ENCODE measurements around the gene SPHK1. TPM values are rescaled to one million over a fixed set of nuclear protein-coding genes. Genes with fewer than 3 reads are reported as not detected.

SPHK1 gene
- total and polyA plus RNA-seq, 7 donors, result 5.4 to 9.7 (median 7.6) TPM

DNA sequence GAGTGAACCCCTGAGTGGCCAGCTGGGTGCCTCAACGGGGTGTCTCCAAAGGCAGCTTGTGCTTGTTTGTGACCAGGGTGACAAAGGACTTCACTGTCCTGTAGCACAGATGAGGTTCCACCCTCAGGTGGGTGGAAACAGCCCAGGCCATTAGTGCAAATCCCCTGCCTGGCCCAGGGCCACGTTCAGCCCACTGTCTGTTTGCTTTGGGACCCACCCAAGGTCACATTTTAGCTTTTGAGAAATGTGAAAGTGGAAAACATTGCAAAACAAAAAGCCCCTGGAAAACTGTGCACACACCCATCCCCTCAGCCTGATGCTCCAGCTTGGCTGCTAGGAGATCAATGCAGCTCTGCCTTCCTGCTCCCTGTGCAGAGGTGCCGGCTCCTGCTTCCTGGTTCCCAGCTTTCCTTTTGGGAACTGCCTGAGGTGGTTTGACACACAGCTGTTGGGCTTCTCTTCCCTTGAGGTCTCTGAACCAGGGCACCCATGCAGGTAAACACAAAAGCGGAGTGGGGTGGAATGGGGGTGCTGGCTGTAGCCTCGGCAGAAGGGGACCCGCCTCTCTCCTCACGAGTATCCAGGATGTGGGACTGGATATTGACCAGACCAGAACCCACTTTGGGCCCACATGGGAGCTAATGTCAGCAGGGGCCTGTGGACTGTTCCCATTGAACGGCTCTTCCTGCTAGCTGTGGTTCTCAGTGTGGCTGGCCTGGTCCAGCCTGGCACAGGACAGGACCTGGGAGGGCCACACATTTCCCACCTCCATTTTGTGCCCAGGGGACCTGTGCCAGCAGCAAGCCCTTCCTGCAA lies 7.9 kb upstream of the SPHK1 start:
- DNase-seq, result no peak
- 61 to 66% methylated on average over 8 of the region's 8 CpGs for WGBS, 2 donors
- Histone ChIP-seq H3K27me3 (peaks cover 0 to under 1% (median 0%) of the 10 kb centered on the region in 3 donors), H3K27ac (peak overlapping the region in 1 of 4 donors; percentile 17), H3K4me1 (no peaks in the 10 kb centered on the region), H3K4me3 (no peak overlapping the region), H3K9me3 (no peaks in the 10 kb centered on the region), H3K36me3 (no peaks in the 10 kb centered on the region)
- no peak for TF ChIP-seq POLR2A (IDR thresholded peaks at IDR 0.05)
- TF ChIP-seq, protein P1, sequence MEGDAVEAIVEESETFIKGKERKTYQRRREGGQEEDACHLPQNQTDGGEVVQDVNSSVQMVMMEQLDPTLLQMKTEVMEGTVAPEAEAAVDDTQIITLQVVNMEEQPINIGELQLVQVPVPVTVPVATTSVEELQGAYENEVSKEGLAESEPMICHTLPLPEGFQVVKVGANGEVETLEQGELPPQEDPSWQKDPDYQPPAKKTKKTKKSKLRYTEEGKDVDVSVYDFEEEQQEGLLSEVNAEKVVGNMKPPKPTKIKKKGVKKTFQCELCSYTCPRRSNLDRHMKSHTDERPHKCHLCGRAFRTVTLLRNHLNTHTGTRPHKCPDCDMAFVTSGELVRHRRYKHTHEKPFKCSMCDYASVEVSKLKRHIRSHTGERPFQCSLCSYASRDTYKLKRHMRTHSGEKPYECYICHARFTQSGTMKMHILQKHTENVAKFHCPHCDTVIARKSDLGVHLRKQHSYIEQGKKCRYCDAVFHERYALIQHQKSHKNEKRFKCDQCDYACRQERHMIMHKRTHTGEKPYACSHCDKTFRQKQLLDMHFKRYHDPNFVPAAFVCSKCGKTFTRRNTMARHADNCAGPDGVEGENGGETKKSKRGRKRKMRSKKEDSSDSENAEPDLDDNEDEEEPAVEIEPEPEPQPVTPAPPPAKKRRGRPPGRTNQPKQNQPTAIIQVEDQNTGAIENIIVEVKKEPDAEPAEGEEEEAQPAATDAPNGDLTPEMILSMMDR (IDR thresholded peaks at IDR 0.05), result no peak
- no peak for TF ChIP-seq POLR2AphosphoS5 (IDR thresholded peaks at IDR 0.05)
- no peak for TF ChIP-seq EP300 (IDR thresholded peaks at IDR 0.05)
- intact Hi-C loops (cut with DNase I), result no loop called here

GRCh38 chr17:76378548-76379274 lies 5.7 kb upstream of the SPHK1 start:
- Histone ChIP-seq H3K4me3 (no peak overlapping the region), H3K27me3 (peaks cover 4 to 22% (median 14%) of the 10 kb centered on the region in 3 donors), H3K4me1 (peaks cover 0 to 21% (median 16%) of the 10 kb centered on the region in 4 donors), H3K36me3 (no peaks in the 10 kb centered on the region), H3K27ac (no peak overlapping the region), H3K9me3 (no peaks in the 10 kb centered on the region)
- no peak for DNase-seq
- TF ChIP-seq, protein P1 (IDR thresholded peaks at IDR 0.05), result no peak
- no peak for TF ChIP-seq POLR2A (IDR thresholded peaks at IDR 0.05)
- TF ChIP-seq POLR2AphosphoS5 (IDR thresholded peaks at IDR 0.05), result no peak
- no peak for TF ChIP-seq EP300 (IDR thresholded peaks at IDR 0.05)
- 80 to 88% methylated on average over 5 of the region's 5 CpGs for WGBS, 2 donors
- intact Hi-C loops (cut with DNase I), result no loop called here

DNA sequence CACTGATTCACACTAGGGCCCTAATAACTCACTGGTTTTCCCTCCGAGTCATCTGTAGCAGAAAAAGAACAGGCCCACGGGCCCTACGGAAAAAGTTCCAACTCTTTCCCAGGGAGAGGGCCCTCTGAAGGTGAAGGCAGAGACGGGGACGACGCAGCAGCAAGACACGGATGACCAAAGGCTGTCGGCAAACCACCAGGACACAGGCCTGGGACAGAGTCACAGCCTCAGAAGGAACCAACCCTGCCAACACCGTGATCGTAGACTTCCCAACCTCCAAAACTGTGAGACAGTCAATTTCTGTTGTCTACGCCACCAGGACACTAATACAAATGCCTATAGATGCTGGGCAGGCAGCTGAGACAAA lies 5.2 kb upstream of the SPHK1 start:
- no peak overlapping the region for H3K4me3 ChIP-seq
- no peak for DNase-seq
- H3K27me3 ChIP-seq, result peaks cover 4 to 23% (median 14%) of the 10 kb centered on the region in 3 donors
- 95% methylated on average over 11 of the region's 11 CpGs for WGBS, 2 donors
- H3K9me3 ChIP-seq, result no peaks in the 10 kb centered on the region
- H3K27ac ChIP-seq, result no peak overlapping the region
- intact Hi-C loops (cut with DNase I), result no loop called here
- TF ChIP-seq POLR2AphosphoS5 (IDR thresholded peaks at IDR 0.05), result no peak
- no peak for TF ChIP-seq POLR2A (IDR thresholded peaks at IDR 0.05)
- TF ChIP-seq EP300 (IDR thresholded peaks at IDR 0.05), result no peak
- TF ChIP-seq, protein P1 (IDR thresholded peaks at IDR 0.05), result no peak
- H3K4me1 ChIP-seq, result peaks cover 0 to 25% (median 21%) of the 10 kb centered on the region in 4 donors
- no peaks in the 10 kb centered on the region for H3K36me3 ChIP-seq

GRCh38 chr17:76379646-76380376 lies 4.6 kb upstream of the SPHK1 start:
- no peaks in the 10 kb centered on the region for H3K36me3 ChIP-seq
- H3K27ac ChIP-seq, result no peak overlapping the region
- no peaks in the 10 kb centered on the region for H3K9me3 ChIP-seq
- no peak for DNase-seq
- peaks cover 0 to 29% (median 24%) of the 10 kb centered on the region in 4 donors for H3K4me1 ChIP-seq
- peaks cover 4 to 23% (median 14%) of the 10 kb centered on the region in 3 donors for H3K27me3 ChIP-seq
- no peak for TF ChIP-seq POLR2A (IDR thresholded peaks at IDR 0.05)
- no peak for TF ChIP-seq EP300 (IDR thresholded peaks at IDR 0.05)
- TF ChIP-seq POLR2AphosphoS5 (IDR thresholded peaks at IDR 0.05), result no peak
- TF ChIP-seq, protein P1 (IDR thresholded peaks at IDR 0.05), result no peak
- WGBS, 2 donors, result 91 to 92% methylated on average over 21 of the region's 21 CpGs
- intact Hi-C loops (cut with DNase I), result no loop called here
- H3K4me3 ChIP-seq, result no peak overlapping the region

All from sigmoid colon (tissue), 7 donors.